ENCODE results near the gene RNF167.

RNF167 gene

GRCh38 chr17:4950075-4950745 lies 10.1 kb downstream of the RNF167 start:
- in situ Hi-C loops (cut with HindIII; ENCODE audit: low sequenced_read_pairs), result no loop called here

DNA sequence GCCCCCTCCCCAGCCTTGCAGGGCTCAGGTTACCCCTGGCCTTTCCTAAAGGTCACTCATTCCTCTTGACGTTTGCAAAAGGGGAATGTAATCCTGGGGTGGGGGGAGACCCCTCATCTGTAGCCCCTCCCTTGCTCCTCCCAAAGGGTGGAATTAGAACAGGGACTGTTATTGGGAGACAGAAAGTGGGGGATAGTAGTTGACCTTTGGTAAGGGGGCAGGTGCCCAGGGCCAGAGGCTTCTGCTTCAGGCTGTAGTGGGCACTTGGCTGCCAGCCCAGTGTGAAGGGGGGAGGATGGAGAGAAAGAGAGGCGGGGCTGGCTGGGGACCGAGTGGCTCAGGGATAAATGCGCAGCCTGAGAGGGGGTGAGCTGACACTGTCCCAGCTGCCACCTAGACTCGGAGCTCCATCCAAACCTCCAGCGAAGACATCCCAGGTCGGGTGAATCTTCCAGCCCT lies 10.7 kb downstream of the RNF167 start, which contains the start of gene ENO3:
ENO3 (plus strand) TSS at position 374 of the 459 bp plus-strand sequence. CDS start 711 bp downstream, outside the sequence.
- in situ Hi-C loops (cut with HindIII; ENCODE audit: low sequenced_read_pairs), result no loop called here

DNA sequence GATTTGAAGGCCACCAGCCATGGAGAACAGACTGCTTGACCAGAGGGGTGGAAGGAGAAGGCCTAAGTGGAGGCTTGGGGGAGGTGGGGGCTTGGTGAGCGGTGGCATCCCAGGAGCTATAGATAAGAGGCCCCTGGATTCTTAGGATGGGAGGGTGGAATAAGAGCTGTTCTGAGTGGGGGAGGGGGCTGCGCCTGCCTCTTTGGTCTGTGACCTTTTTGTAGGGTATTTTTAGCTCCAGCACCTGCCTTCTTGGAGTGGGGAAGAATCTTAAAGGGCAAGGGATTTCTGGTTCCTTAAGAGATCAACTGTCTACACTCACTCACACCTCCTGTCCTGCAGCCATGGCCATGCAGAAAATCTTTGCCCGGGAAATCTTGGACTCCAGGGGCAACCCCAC lies 11.4 kb downstream of the RNF167 start:
- in situ Hi-C loops (cut with HindIII; ENCODE audit: low sequenced_read_pairs), result no loop called here

DNA sequence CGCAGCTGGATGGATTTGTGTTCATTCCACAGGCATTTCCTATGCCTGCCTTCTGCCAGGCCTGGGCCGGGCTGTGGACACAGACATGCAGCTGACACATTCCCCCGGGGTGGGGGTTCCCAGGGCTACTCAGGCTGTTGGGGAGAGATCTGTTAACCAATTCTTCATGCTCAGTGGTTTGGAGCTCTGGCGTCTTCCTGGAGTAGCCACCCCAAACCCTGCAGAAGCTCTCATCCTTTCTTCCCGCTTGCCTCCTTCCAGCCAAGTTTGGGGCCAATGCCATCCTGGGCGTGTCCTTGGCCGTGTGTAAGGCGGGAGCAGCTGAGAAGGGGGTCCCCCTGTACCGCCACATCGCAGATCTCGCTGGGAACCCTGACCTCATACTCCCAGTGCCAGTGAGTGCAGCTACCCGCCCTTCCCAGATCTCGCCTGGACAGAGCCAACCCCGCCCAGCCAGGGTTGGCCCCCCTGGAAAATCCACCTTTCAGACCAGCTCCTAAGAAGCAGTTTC lies 13.4 kb downstream of the RNF167 start:
- in situ Hi-C loops (cut with HindIII; ENCODE audit: low sequenced_read_pairs), result no loop called here

DNA sequence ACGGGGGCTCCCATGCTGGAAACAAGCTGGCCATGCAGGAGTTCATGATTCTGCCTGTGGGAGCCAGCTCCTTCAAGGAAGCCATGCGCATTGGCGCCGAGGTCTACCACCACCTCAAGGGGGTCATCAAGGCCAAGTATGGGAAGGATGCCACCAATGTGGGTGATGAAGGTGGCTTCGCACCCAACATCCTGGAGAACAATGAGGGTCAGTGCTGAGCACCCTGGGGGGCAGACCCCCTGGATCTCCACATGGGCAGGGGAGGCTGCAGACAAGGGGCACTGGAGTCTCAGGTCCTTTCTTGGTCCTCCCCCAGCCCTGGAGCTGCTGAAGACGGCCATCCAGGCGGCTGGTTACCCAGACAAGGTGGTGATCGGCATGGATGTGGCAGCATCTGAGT lies 15.0 kb downstream of the RNF167 start:
- in situ Hi-C loops (cut with HindIII; ENCODE audit: low sequenced_read_pairs), result no loop called here

DNA sequence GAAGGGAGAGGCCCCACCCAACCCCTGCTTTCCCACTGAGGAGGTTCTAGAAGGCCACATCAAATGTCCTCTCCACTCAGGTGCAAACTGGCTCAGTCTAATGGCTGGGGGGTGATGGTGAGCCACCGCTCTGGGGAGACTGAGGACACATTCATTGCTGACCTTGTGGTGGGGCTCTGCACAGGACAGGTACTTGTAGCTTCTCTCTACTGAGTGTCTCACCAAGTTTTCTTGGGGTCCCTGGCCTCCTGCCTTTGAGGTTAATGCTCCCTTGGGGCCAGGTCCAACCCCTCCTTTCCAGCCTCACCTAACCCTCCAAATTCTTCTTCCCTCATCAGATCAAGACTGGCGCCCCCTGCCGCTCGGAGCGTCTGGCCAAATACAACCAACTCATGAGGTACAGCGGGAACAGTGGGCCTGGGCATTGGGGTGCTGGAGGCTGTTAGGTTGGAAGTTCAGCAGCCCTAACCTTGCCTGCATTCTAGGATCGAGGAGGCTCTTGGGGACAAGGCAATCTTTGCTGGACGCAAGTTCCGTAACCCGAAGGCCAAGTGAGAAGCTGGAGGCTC lies 16.5 kb downstream of the RNF167 start:
- in situ Hi-C loops (cut with HindIII; ENCODE audit: low sequenced_read_pairs), result no loop called here

DNA sequence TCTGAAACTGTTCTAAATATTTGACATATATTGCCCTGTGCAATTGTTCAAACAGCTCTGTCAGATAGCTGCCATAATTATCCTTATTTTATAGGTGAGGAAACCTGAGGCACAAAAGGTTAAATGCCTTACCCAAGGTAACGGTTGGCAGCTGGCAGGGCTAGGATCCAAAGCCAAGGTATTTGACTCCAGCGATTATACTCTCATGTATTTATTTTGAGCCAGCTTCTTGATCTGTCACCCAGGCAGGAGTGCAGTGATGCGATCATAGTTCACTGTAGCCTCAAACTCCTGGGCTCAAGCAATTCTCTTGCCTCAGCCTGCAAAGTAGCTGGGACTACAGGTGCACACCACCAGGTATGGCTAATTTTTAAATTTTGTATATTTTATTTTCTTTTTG lies 18.0 kb downstream of the RNF167 start:
- in situ Hi-C loops (cut with HindIII; ENCODE audit: low sequenced_read_pairs), result no loop called here

DNA sequence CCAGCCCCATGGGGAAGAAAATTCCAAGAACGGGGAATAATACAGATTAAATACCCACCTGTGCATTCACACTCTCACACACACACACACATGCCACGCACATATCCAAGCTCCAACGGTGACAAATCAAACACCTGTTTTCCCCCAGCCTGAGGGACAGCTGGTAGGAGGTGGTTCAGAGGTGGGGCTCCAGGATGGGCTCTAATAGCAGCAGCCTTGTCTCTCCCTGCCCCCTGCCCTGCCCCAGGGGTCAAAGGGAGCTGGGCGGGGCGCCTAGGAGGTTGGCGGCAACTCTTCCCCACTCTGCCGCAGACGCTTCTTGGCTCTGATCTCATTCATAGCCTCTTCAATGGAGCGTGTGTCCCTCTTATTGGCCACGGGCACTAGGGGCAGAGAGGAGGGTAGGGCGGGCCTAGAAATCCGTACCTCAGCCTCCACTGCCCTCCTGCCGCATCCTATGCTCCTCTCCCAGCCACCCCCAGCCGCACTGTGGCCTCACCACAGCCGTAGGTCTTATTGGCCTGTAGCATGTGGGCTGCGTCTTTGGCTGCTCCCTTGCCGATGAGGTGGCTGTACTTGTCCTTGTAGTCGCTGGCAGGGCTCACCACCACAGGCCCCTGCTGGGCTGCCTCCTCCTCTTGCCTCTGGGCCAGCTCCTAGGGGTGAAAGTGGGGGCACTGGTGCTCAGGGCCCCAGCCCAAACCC lies 19.3 kb downstream of the RNF167 start:
- in situ Hi-C loops (cut with HindIII; ENCODE audit: low sequenced_read_pairs), result no loop called here

GRCh38 chr17:4960279-4960922 lies 20.3 kb downstream of the RNF167 start:
- in situ Hi-C loops (cut with HindIII; ENCODE audit: low sequenced_read_pairs), result no loop called here

- in situ Hi-C loops (cut with HindIII; ENCODE audit: low sequenced_read_pairs), result no loop called here
Observed at GRCh38 chr17:4965311-4965986, 25.4 kb downstream of the RNF167 start.

GRCh38 chr17:4966844-4967538 lies 26.9 kb downstream of the RNF167 start:
- in situ Hi-C loops (cut with HindIII; ENCODE audit: low sequenced_read_pairs), result no loop called here

- in situ Hi-C loops (cut with HindIII; ENCODE audit: low sequenced_read_pairs), result no loop called here
Observed at GRCh38 chr17:4967539-4968485, 27.7 kb downstream of the RNF167 start, which contains the start of gene SPAG7. TSS of gene SPAG7 (minus strand) at chr17:4967817. CDS start at chr17:4967804, 13 bp downstream.

- in situ Hi-C loops (cut with HindIII; ENCODE audit: low sequenced_read_pairs), result no loop called here
Observed at GRCh38 chr17:4968486-4969046, 28.5 kb downstream of the RNF167 start.

DNA sequence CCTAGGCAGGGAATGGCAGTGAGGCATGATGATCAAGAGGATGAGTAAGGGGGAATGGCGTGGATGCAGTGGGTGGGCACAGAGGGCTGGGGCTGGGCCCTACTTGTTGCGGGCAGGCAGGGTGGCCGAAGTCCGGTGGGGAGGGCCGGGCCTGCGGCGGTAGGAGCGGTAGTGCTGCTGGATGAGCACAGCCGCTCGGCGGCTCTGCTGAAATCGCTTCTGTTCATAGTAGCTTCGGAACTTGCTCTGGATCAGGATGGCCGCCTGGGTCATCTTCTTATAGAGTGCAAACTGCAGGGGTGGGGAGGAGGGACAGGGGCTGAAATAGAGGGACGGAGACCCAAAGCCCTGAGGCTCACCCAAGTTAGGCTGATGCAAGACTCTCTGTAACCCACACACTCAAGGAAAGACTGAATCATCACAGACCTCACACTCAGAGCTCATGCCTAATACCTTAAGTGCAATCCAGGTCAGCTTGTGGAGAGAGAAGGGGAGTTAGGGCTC lies 29.0 kb downstream of the RNF167 start:
- in situ Hi-C loops (cut with HindIII; ENCODE audit: low sequenced_read_pairs), result no loop called here

GRCh38 chr17:4969551-4970173 lies 29.6 kb downstream of the RNF167 start:
- in situ Hi-C loops (cut with HindIII; ENCODE audit: low sequenced_read_pairs), result no loop called here

- in situ Hi-C loops (cut with HindIII; ENCODE audit: low sequenced_read_pairs), result no loop called here
Observed at GRCh38 chr17:4970273-4970672, 30.2 kb downstream of the RNF167 start.

- in situ Hi-C loops (cut with HindIII; ENCODE audit: low sequenced_read_pairs), result no loop called here
Observed at GRCh38 chr17:4971826-4972225, 31.8 kb downstream of the RNF167 start.

GRCh38 chr17:4972322-4972721 lies 32.3 kb downstream of the RNF167 start:
- in situ Hi-C loops (cut with HindIII; ENCODE audit: low sequenced_read_pairs), result no loop called here
